HCT116 (cell line): Measurements from ENCODE around the gene SEC23IP. TPM values are rescaled to one million over a fixed set of nuclear protein-coding genes. Genes with fewer than 3 reads are reported as not detected.

Source experiments
- ATAC-seq: fragments of 200-7000 bp; cut with Tn5 transposase; 2 replicates; pipeline ENCODE4 v1.9.1; 2020; ENCODE audit warnings: mild to moderate bottlenecking, moderate library complexity
- BruUV-seq: library from RNA; stranded (reverse); fragments of 400-500 nt; replicated peaks from 2 replicates; lab custom pipeline; 2021; lab: Mats Ljungman, UMichigan
- CTCF ChIA-PET: fragments of 300-600 bp; sonication (Branson Sonifier 250); formaldehyde crosslinking; loops from one replicate; lab custom pipeline; 2021; ENCODE audit warnings: antibody characterized with exemption; lab: Charles Lee
- POLR2A ChIA-PET: fragments of 300-600, 350-600 bp; sonication (Branson Sonifier 250); formaldehyde crosslinking; loops from one replicate; lab custom pipeline; 2021; ENCODE audit warnings: antibody characterized with exemption; lab: Charles Lee
- RAD21 ChIA-PET, 2 experiments: fragments of 300-600 bp; sonication (Branson Sonifier 250); formaldehyde crosslinking; loops; one replicate each; lab custom pipeline; 2023; ENCODE audit warnings: low total read pairs in 2 of 2; ENCODE audit not compliant: uncharacterized antibody in 2 of 2, unreplicated experiment in 2 of 2, low non-redundant PET in 1 of 2; lab: Charles Lee
- DNase-seq: peaks from one replicate; pipeline ENCODE4 v3.0.0-alpha.2; 2010; ENCODE audit warnings: low read depth, low spot score
- H2AFZ ChIP-seq: fragments of 200-600 bp; shearing (Covaris generic), sonication (generic); 2 replicates; pipeline ENCODE4 v1.6.1; 2017; ENCODE audit warnings: low read depth, mixed run types, mixed read lengths, antibody characterized with exemption, low read length; ENCODE audit not compliant: poor library complexity, severe bottlenecking
- H3K27ac ChIP-seq: 2 replicates; pipeline ENCODE4 v1.5.1; 2012; ENCODE audit warnings: low read depth, low read length
- H3K27me3 ChIP-seq: fragments of 200-600 bp; sonication (generic); 2 replicates; pipeline ENCODE4 v1.6.1; 2016; ENCODE audit warnings: mixed run types, low read length, mixed read lengths; ENCODE audit not compliant: insufficient read depth
- H3K36me3 ChIP-seq, 2 experiments: fragments of 200-500 bp in 1 of 2; fragments of 200-600 bp in 1 of 2; sonication (Bioruptor generic) in 1 of 2; sonication (generic) in 1 of 2; 2 replicates each; pipeline versions ENCODE4 v1.5.1 to v1.6.1; 2014 to 2016; ENCODE audit warnings: low read length in 2 of 2, inconsistent platforms in 1 of 2, mixed read lengths in 1 of 2, mixed run types in 1 of 2; ENCODE audit not compliant: insufficient read depth in 2 of 2, control insufficient read depth in 1 of 2
- H3K4me1 ChIP-seq, 2 experiments: fragments of 200-600 bp in 1 of 2; sonication (generic) in 1 of 2; 2 replicates each; pipeline versions ENCODE4 v1.5.1 to v1.6.1; 2012 to 2017; ENCODE audit warnings: low read length in 2 of 2, inconsistent platforms in 1 of 2, mild to moderate bottlenecking in 1 of 2, mixed read lengths in 1 of 2, mixed run types in 1 of 2, moderate library complexity in 1 of 2; ENCODE audit not compliant: insufficient read depth in 2 of 2, control insufficient read depth in 1 of 2
- H3K4me2 ChIP-seq: fragments of 200-600 bp; sonication (generic); 2 replicates; pipeline ENCODE4 v1.6.1; 2017; ENCODE audit warnings: mixed run types, low read length, mixed read lengths
- H3K4me3 ChIP-seq, 2 experiments: fragments of 200-600 bp in 1 of 2; sonication (generic) in 1 of 2; replicated peaks in 1 of 2; 2 replicates each; pipeline ENCODE4 v1.5.1; 2011 to 2016; ENCODE audit warnings: low read length in 2 of 2, control low read depth in 1 of 2, low read depth in 1 of 2, mild to moderate bottlenecking in 1 of 2, mixed read lengths in 1 of 2, mixed run types in 1 of 2
- H3K79me2 ChIP-seq: fragments of 200-600 bp; sonication (generic); 2 replicates; pipeline ENCODE4 v1.6.1; 2017; ENCODE audit warnings: mild to moderate bottlenecking, mixed run types, low read length, moderate library complexity, mixed read lengths; ENCODE audit not compliant: insufficient read depth
- H3K9ac ChIP-seq: fragments of 200-600 bp; sonication (generic); 2 replicates; pipeline ENCODE4 v1.6.1; 2016; ENCODE audit warnings: low read length, mixed read lengths
- H3K9me2 ChIP-seq: fragments of 200-600 bp; sonication (generic), shearing (Covaris generic); 2 replicates; pipeline ENCODE4 v1.6.1; 2017; ENCODE audit warnings: mixed run types, mild to moderate bottlenecking, moderate library complexity; ENCODE audit not compliant: insufficient read depth
- H3K9me3 ChIP-seq, 2 experiments: fragments of 200-500 bp in 1 of 2; fragments of 200-600 bp in 1 of 2; sonication (Bioruptor generic) in 1 of 2; sonication (generic) in 1 of 2; 2 replicates each; pipeline ENCODE4 v1.6.1; 2014 to 2017; ENCODE audit warnings: low read length in 2 of 2, mixed read lengths in 2 of 2, inconsistent platforms in 1 of 2, low read depth in 1 of 2, mild to moderate bottlenecking in 1 of 2, mixed run types in 1 of 2, moderate library complexity in 1 of 2; ENCODE audit not compliant: control insufficient read depth in 1 of 2, insufficient read depth in 1 of 2
- H4K20me1 ChIP-seq: fragments of 200-600 bp; sonication (generic), shearing (Covaris generic); 2 replicates; pipeline ENCODE4 v1.6.1; 2017; ENCODE audit warnings: mixed run types, mild to moderate bottlenecking, moderate library complexity; ENCODE audit not compliant: insufficient read depth
- EGR1 ChIP-seq: IDR thresholded peaks from 2 replicates; pipeline ENCODE4 v1.6.1; 2012; ENCODE audit warnings: low read depth
- POLR2A ChIP-seq: IDR thresholded peaks from 2 replicates; pipeline ENCODE4 v1.7.0; 2011; ENCODE audit warnings: borderline replicate concordance; ENCODE audit not compliant: insufficient read depth, insufficient read length; ENCODE audit errors: extremely low read depth
- POLR2AphosphoS5 ChIP-seq: IDR thresholded peaks from 2 replicates; pipeline ENCODE4 v1.6.1; 2011; ENCODE audit warnings: mild to moderate bottlenecking, low read depth, low read length, moderate library complexity
- RAD21 ChIP-seq: IDR thresholded peaks from 2 replicates; pipeline ENCODE4 v1.6.1; 2012; ENCODE audit warnings: low read depth, mild to moderate bottlenecking
- SIN3A ChIP-seq: IDR thresholded peaks from 2 replicates; pipeline ENCODE4 v1.6.1; 2012; ENCODE audit warnings: low read depth
- SP1 ChIP-seq: IDR thresholded peaks from 2 replicates; pipeline ENCODE4 v1.6.1; 2012; ENCODE audit warnings: low read depth
- SRF ChIP-seq: IDR thresholded peaks from 2 replicates; pipeline ENCODE4 v1.6.1; 2012; ENCODE audit warnings: low read depth
- TCF7L2 ChIP-seq: IDR thresholded peaks from 2 replicates; pipeline ENCODE4 v1.7.0; 2011; ENCODE audit warnings: borderline replicate concordance, inconsistent platforms; ENCODE audit not compliant: insufficient read depth, insufficient read length; ENCODE audit errors: extremely low read depth
- YY1 ChIP-seq: IDR thresholded peaks from 2 replicates; pipeline ENCODE4 v1.6.1; 2011; ENCODE audit warnings: low read length, low read depth, moderate library complexity, mild to moderate bottlenecking; ENCODE audit not compliant: insufficient replicate concordance; ENCODE audit errors: extremely low read depth
- ZNF274 ChIP-seq: fragments of 200-500 bp; sonication (Bioruptor generic); IDR thresholded peaks from 2 replicates; pipeline ENCODE4 v1.6.1; 2014; ENCODE audit warnings: mild to moderate bottlenecking, low read depth, low read length, inconsistent platforms
- intact Hi-C: fragments of 100-400 bp; cut with micrococcal nuclease; formaldehyde crosslinking; loops from 2 replicates; pipeline ENCODE4 v1.10.0; 2022
- total RNA-seq: library from RNA; stranded (reverse); gene quantifications from one replicate; pipeline ENCODE4 v1.2.1, GENCODE V29; 2021; ENCODE audit not compliant: unreplicated experiment
- TF ChIP-seq, protein P1 (sequence below): IDR thresholded peaks from 2 replicates; pipeline ENCODE4 v1.6.1; 2012
- TF ChIP-seq, protein P2 (sequence below): IDR thresholded peaks from 2 replicates; pipeline ENCODE4 v1.6.1; 2012

SEC23IP gene
- total RNA-seq, 1 experiment from 2014 or later: 122 TPM

DNA sequence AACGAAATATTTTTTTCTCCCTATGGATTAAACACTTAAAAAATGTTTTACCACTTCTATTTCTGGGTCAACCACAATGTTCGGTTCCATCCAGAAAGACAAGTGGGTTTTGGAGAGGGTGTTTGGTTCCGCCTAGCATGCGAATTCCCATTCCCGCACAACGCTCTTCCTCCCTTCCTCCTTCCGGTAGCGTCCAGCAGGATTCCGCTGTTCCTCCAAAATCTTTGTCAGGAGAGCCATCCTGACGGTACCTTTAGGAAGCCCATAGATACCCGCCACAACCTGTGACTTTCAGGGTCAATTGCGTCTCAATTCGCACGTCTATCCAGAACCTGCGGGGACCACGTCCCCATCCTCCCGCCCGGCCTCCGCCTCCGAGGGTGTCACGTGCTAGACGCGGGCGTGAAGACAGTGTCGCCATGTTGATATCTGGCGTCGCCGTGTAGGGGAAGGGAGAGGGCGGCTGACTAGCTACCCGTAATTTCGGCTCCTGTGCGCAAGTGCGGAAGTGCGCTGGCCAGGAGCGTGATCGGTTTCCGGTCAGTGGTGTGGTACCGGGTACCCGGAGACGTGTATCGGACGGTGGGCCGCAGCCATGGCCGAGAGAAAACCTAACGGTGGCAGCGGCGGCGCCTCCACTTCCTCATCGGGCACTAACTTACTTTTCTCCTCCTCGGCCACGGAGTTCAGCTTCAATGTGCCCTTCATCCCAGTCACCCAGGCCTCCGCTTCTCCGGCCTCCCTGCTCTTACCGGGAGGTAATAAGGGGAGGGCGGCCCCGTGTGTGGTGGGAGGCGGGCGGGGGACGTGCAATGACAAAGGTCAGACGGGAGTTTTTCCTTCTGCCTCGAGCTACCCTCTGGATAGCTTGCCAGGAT is at the start of gene SEC23IP (continued):
- TF ChIP-seq TCF7L2 (peak; percentile 56), ZNF274 (no peak), RAD21 (no peak), POLR2AphosphoS5 (peak; percentile 98)
- TF ChIP-seq, protein P1, sequence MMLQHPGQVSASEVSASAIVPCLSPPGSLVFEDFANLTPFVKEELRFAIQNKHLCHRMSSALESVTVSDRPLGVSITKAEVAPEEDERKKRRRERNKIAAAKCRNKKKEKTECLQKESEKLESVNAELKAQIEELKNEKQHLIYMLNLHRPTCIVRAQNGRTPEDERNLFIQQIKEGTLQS: no peak
- TF ChIP-seq, protein P2, sequence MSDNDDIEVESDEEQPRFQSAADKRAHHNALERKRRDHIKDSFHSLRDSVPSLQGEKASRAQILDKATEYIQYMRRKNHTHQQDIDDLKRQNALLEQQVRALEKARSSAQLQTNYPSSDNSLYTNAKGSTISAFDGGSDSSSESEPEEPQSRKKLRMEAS: no peak

DNA sequence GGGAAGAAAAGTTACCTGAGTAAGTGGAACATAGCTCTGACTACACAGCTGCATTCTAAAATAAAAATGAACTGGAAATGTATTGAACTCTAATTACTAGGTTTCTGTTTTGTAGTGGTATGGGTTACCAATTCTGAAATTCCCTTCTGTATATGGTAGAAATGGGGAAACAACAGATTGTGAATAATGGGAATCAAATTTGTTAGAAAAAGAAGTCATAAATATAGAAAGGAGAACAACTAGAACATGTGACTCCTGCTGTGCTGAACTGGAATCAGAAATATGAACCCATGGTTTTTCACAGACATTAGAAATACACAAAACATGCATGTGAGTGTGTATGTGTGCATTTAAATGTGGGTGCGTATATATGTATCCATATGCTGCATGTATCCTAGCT is 46.9 kb upstream of the SEC23IP start:
- Histone ChIP-seq H3K9me2 (no peaks in the 10 kb centered on the region), H3K36me3 (peaks cover 86 to 89% of the 10 kb centered on the region in 2 experiments), H3K27me3 (no peaks in the 10 kb centered on the region), H3K9ac (no peak overlapping the region), H2AFZ (no peak overlapping the region), H3K27ac (no peak overlapping the region), H3K4me3 (no peak overlapping the region), H3K9me3 (no peaks in the 10 kb centered on the region), H4K20me1 (peaks cover 34% of the 10 kb centered on the region; the same call in 1 of the 2 replicates), H3K4me2 (no peak overlapping the region), H3K79me2 (peaks cover 88% of the 10 kb centered on the region), H3K4me1 (0 out of 4 replicates have a peak, but pooled peaks cover 0 to 6% of the 10 kb centered on the region in 2 experiments)
- no TSS peak for BruUV-seq
- ChIA-PET POLR2A (no interaction called here), CTCF (interaction anchor here (2.6 kb wide), 1 partner anchor 14 kb away, joined by 11 read pairs; no protein-coding TSS in a partner anchor), RAD21 (no interaction called here)
- ATAC-seq (no peak), DNase-seq (no peak)
- intact Hi-C loops: no loop called here
- TF ChIP-seq, protein P2: no peak
- TF ChIP-seq ZNF274 (no peak), EGR1 (no peak), SIN3A (no peak), SP1 (no peak), POLR2A (no peak), YY1 (no peak), SRF (no peak)
